Skin epidermis (tissue), 12 donors: ENCODE measurements around the gene RPL34.
A peak's percentile ranks its signal among the peaks of the same experiment; 100 is the strongest.
"Not testable (repeated sequence)": the region's sequence is repeated elsewhere in the genome, so short reads cannot be mapped to it uniquely, and the experiment has no call there.

Experiments
- H3K27ac ChIP-seq, 21 experiments: fragments of 200-600 bp; sonication (generic) in 11 of 21; one replicate each; pipeline ENCODE4 v1.5.0; 2020; ENCODE audit warnings: mild to moderate bottlenecking in 3 of 21, inconsistent platforms in 2 of 21, moderate library complexity in 2 of 21
- H3K4me3 ChIP-seq, 7 experiments: fragments of 200-600 bp; sonication (generic) in 2 of 7; one replicate each; pipeline ENCODE4 v1.5.0; 2020; ENCODE audit warnings: inconsistent platforms in 2 of 7, mild to moderate bottlenecking in 2 of 7, moderate library complexity in 1 of 7

Gene RPL34

GRCh38 chr4:108620101-108620932 lies at the start of gene RPL34:
TSS of gene RPL34 (plus strand) at chr4:108620576. CDS start at chr4:108621960, 1,384 bp downstream.
- peak within 1 kb of the TSS; percentile 52 to 91 (median 72) for H3K4me3 ChIP-seq
- peak within 1 kb of the TSS in 20 of 21 experiments; percentile 54 to 91 (median 84) for H3K27ac ChIP-seq

GRCh38 chr4:108570993-108571569 lies 49.3 kb upstream of the RPL34 start:
- no peak overlapping the region for H3K4me3 ChIP-seq

GRCh38 chr4:108574402-108574801 lies 46.0 kb upstream of the RPL34 start:
- Histone ChIP-seq H3K4me3 (no peak overlapping the region), H3K27ac (no peak overlapping the region)

More at GRCh38 chr4:108570993-108571569, 49.3 kb upstream of the RPL34 start:
- H3K27ac ChIP-seq = no peak overlapping the region

- Histone ChIP-seq H3K27ac (no peak overlapping the region), H3K4me3 (no peak overlapping the region)
Measured at GRCh38 chr4:108581083-108581482, 39.3 kb upstream of the RPL34 start.

- Histone ChIP-seq H3K4me3 (no peak overlapping the region), H3K27ac (no peak overlapping the region)
Measured at GRCh38 chr4:108586778-108587177, 33.6 kb upstream of the RPL34 start.

GRCh38 chr4:108588878-108589277 lies 31.5 kb upstream of the RPL34 start:
- Histone ChIP-seq H3K4me3 (no peak overlapping the region), H3K27ac (no peak overlapping the region)

- H3K27ac ChIP-seq = no peak overlapping the region
- H3K4me3 ChIP-seq = no peak overlapping the region
Measured at GRCh38 chr4:108589961-108590360, 30.4 kb upstream of the RPL34 start.

GRCh38 chr4:108590776-108591175 lies 29.6 kb upstream of the RPL34 start:
- Histone ChIP-seq H3K27ac (no peak overlapping the region), H3K4me3 (no peak overlapping the region)

- H3K27ac ChIP-seq = no peak overlapping the region
- no peak overlapping the region for H3K4me3 ChIP-seq
Measured at GRCh38 chr4:108592674-108592986, 27.7 kb upstream of the RPL34 start.

GRCh38 chr4:108594296-108594695 lies 26.1 kb upstream of the RPL34 start:
- not testable (repeated sequence) for H3K27ac ChIP-seq, H3K4me3 ChIP-seq

GRCh38 chr4:108596344-108596743 lies 24.0 kb upstream of the RPL34 start:
- H3K27ac ChIP-seq = peak overlapping the region in 1 of 21 experiments; percentile 13
- no peak overlapping the region for H3K4me3 ChIP-seq

GRCh38 chr4:108601106-108601505 lies 19.3 kb upstream of the RPL34 start:
- H3K27ac ChIP-seq = no peak overlapping the region
- H3K4me3 ChIP-seq = no peak overlapping the region

GRCh38 chr4:108601532-108601931 lies 18.8 kb upstream of the RPL34 start:
- no peak overlapping the region for H3K4me3 ChIP-seq
- no peak overlapping the region for H3K27ac ChIP-seq

GRCh38 chr4:108602163-108602562 lies 18.2 kb upstream of the RPL34 start:
- no peak overlapping the region for H3K27ac ChIP-seq
- no peak overlapping the region for H3K4me3 ChIP-seq

- H3K4me3 ChIP-seq = no peak overlapping the region
- no peak overlapping the region for H3K27ac ChIP-seq
Measured at GRCh38 chr4:108607079-108607815, 13.1 kb upstream of the RPL34 start.

- Histone ChIP-seq H3K27ac (no peak overlapping the region), H3K4me3 (no peak overlapping the region)
Measured at GRCh38 chr4:108611365-108611764, 9.0 kb upstream of the RPL34 start.

GRCh38 chr4:108612365-108612764 lies 8.0 kb upstream of the RPL34 start:
- no peak overlapping the region for H3K4me3 ChIP-seq
- no peak overlapping the region for H3K27ac ChIP-seq

- peak overlapping the region in 6 of 7 experiments; percentile 52 to 91 (median 71) for H3K4me3 ChIP-seq
- H3K27ac ChIP-seq = peak overlapping the region in 14 of 21 experiments; percentile 29 to 91 (median 81)
Measured at GRCh38 chr4:108619372-108620100, 840 bp upstream of the RPL34 start.

GRCh38 chr4:108620933-108621905 lies 843 bp downstream of the RPL34 start:
- H3K4me3 ChIP-seq = peak overlapping the region; percentile 52 to 91 (median 72)
- peak overlapping the region in 20 of 21 experiments; percentile 54 to 91 (median 84) for H3K27ac ChIP-seq
